ENCODE measurements around the gene EPHA6. TPM values are rescaled to one million over a fixed set of nuclear protein-coding genes. Genes with fewer than 3 reads are reported as not detected.

The EPHA6 gene
- total RNA-seq, 1 experiment from 2014 or later: 0.61 TPM

- DNase-seq: no peak
- H4K8ac ChIP-seq (replicated peaks; ENCODE audit: insufficient read length, low read depth, low read length): no peak overlapping the region
- Mint-ChIP-seq H3K27me3 (ENCODE audit: low read depth) (no peaks in the 10 kb centered on the region), H3K27ac (no peak overlapping the region), H3K9me3 (peaks cover 0 to 11% of the 10 kb centered on the region in 2 experiments; a peak in 2 of 5 replicates), H3K4me1 (no peaks in the 10 kb centered on the region), H3K4me3 (no peak overlapping the region), H3K36me3 (ENCODE audit: insufficient read depth in 1 of 3, low read depth in 3 of 3) (no peaks in the 10 kb centered on the region; a peak in 1 of 7 replicates)
- H3K79me2 ChIP-seq (ENCODE audit: insufficient read depth, low read length): no peaks in the 10 kb centered on the region
- H3K56ac ChIP-seq (ENCODE audit: insufficient read length, low read depth, low read length): no peak overlapping the region
- no peak overlapping the region for H2BK120ac ChIP-seq (ENCODE audit: low read depth, low read length, poor library complexity, severe bottlenecking)
- TF ChIP-seq CTCF (conservative IDR thresholded peaks at IDR 0.05): no peak
- no peaks in the 10 kb centered on the region for H4K20me1 ChIP-seq (ENCODE audit: control insufficient read depth, insufficient read depth, insufficient read length)
- no peaks in the 10 kb centered on the region for H3K9me3 ChIP-seq (ENCODE audit: control insufficient read depth, low read depth, low read length)
- H3K4ac ChIP-seq (ENCODE audit: low read depth, low read length): no peak overlapping the region
- WGBS (ENCODE audit: extremely low coverage, insufficient read length, low lambda C conversion rate): no CpG with 5 or more reads among the region's 1 CpG
- no peaks in the 10 kb centered on the region for H3K4me1 ChIP-seq (ENCODE audit: insufficient read depth, low read length)
- H2AK5ac ChIP-seq (ENCODE audit: insufficient read length, low read length): no peak overlapping the region
- no peak overlapping the region for H3K4me2 ChIP-seq (ENCODE audit: insufficient read depth, insufficient read length, low read length)
- no peak overlapping the region for H2BK20ac ChIP-seq (ENCODE audit: low read depth, low read length, poor library complexity, severe bottlenecking)
- no peak overlapping the region for H3K23ac ChIP-seq (ENCODE audit: insufficient read length, low read depth, low read length)
- H3K27ac ChIP-seq (ENCODE audit: insufficient read length, low read depth, low read length): no peak overlapping the region
- H3K9ac ChIP-seq (ENCODE audit: extremely low read depth, insufficient read length, low read length): no peak overlapping the region
- H2BK15ac ChIP-seq (ENCODE audit: low read depth, low read length): no peak overlapping the region
- H2BK5ac ChIP-seq (ENCODE audit: insufficient read length, low read length): no peak overlapping the region
- no peaks in the 10 kb centered on the region for H3K23me2 ChIP-seq (ENCODE audit: insufficient read length, low read depth, low read length, poor library complexity, severe bottlenecking)
- H4K5ac ChIP-seq (ENCODE audit: insufficient read length, low read depth, low read length): no peak overlapping the region
- no peak overlapping the region for H3K18ac ChIP-seq (ENCODE audit: insufficient read length, low read depth, low read length)
- no peak overlapping the region for H3T11ph ChIP-seq (ENCODE audit: low read length)
- no peak overlapping the region for H3K14ac ChIP-seq (ENCODE audit: insufficient read depth, low read length)
- no peak overlapping the region for H4K91ac ChIP-seq (ENCODE audit: insufficient read length, low read depth, low read length)
- no peak overlapping the region for H2BK12ac ChIP-seq (ENCODE audit: insufficient read length, low read depth, low read length)
- no peaks in the 10 kb centered on the region for H3K79me1 ChIP-seq (ENCODE audit: insufficient read depth, low read depth, low read length, poor library complexity, severe bottlenecking)
- H3K27me3 ChIP-seq (ENCODE audit: insufficient read depth, low read length): no peaks in the 10 kb centered on the region
- no peak overlapping the region for H2AFZ ChIP-seq (ENCODE audit: low read length)
Measured at GRCh38 chr3:97059168-97059567, 244.8 kb downstream of the EPHA6 start.
